Stimulated activated naive CD4-positive, alpha-beta T cell treated with Interleukin-2 at 50 U/mL for 16 hours (primary cell): ENCODE data around the gene CDX2.

Experiments used
- DNase-seq: peaks from one replicate; lab custom pipeline; 2025; lab: John Stamatoyannopoulos, UW

Gene CDX2

GRCh38 chr13:27978301-27978968 lies 9.3 kb upstream of the CDX2 start:
- DNase-seq, result no peak

DNA sequence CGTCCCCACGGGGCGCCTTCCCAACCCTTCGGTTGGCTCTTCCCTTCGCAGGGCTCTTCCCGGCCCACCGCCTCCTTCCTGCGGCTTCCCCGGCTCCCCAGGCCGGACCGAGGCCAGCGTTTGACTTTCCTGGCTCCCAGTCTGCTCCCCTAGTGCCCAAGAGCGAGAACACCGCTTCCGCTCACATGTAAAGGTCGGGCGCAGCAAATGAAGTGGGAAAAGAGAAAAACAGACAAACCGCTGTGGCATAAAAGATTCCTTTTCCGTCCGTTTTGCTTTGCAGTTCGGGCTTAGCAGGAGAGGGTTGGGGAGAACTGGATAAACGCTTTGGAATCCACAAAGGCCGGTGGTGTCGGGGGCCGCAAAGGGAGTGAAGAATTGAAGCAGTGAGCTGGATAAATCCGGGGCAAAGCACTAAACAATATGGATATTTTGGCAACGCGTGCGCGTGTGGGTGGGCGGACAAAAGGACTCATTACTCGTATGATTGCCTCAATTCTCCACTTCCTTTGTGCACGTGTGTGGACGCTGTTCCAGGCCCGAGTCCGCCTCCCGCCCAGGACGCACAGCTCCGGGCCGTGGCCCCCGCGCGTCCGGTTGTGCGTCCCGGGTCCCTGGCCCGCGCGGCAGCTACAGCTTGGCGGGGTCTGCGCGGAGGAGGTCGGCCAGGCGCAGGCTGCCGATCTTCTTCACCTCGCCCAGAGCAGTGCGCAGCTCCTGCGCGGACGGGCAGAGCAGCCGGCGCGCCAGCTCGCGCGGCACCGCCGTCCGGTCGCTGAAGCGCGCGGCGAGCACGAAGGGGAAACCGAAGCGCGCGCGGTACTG lies 8.6 kb upstream of the CDX2 start:
- DNase-seq, result no peak

DNA sequence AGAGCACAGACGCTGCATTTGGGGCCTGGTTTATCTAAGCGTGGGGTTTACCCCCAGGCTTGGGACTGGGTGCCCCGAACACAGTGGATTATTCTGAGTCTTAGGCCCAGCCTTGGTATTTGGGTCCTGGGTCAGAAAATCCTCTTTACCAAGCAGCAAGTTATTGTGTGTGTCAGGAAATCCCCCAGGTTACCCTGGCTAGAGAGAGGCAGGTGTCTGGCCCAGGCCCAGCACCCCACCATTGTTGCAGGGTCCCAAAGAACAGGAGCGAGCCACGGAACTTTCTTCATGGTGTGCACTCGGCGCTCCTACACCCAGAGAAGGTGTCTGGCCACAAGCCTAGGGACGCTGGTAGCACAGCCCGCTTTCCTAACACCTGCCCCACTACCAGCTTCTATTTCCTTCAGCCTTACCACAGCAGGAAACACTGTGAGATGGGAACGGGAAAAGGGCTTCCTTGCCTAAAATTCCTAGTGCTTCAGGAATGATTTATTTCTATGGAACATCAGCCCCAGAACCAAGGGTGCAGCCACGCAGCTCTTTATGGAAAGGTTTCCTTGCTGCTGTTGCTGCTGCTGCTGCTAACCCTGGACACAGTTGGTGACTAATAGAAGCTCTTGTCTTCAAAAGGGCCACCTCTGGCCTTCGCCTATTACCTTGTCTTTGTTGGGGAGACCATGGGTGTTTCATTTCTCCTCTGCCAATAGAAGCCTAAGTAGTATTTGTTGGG lies 7.4 kb upstream of the CDX2 start:
- no peak for DNase-seq

DNA sequence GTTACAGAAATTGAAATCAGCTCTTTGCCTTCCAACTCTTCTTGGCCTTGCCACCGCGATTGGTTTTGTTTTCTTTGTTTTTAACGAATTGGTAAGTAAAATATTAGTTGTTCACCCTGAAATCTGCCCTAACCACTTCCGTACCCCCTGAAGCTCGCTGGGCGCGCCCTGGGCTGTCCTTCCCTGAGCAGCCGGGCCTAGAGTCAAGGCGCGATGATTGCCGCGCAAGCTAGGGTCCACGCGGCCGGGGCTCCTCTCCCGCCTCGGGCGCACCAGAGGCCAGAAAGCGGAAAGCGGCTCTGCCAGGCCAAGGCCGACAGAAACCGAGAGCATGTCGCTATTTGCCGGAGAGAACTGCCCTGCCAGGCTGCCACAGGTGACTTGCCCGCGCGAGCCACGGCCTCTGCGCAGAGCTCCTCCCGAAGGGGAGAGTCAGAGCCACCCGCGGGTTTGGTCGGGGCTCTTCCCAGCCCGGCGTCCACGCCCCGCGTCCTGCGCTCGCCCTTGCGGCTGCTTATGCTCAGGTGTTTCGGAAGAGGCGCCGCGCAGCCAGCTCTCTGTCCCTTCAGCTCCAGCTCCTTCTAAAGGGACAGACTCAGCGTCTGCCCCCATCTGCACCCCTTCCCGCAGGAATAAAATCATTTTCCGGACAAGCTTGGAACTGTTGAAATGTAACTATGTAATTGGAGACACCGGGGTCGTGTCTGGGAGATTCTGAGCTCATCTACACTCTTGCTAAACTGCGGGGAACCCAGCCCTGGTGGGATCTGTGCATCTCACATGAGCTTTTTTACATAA lies 6.6 kb upstream of the CDX2 start:
- no peak for DNase-seq

DNA sequence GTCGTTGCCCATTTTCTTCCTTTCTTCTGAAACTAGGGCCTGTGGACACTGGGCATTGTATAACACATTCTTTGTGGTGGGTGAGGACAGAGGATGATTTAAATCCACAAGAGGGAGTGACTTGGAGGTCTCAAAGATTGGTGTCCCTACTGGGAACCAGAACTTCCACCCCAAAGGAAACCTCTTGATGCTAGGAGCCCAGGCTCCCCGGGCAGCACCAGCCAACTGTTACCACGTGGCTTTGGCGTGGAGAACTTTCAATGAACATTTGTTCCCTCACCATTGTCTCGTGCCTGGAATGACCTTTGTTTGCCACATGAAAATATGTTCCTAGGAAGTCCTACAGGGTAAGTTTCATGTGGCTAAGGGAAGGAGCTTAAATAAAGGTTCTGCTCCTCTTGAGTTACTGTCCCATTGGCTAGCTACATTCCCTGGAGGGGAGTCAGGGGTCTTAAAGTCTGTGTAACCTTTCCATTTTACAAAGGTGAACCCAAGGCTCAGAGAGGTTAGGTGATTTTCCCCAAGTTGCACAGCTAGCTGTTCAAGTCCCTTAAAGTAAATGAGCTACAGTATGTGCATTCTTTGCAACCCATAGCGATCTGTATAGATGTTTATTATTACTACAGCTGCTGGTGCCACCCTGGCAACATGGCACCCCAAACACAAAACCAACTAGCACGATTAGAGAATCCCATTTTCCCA lies 5.0 kb upstream of the CDX2 start:
- no peak for DNase-seq

DNA sequence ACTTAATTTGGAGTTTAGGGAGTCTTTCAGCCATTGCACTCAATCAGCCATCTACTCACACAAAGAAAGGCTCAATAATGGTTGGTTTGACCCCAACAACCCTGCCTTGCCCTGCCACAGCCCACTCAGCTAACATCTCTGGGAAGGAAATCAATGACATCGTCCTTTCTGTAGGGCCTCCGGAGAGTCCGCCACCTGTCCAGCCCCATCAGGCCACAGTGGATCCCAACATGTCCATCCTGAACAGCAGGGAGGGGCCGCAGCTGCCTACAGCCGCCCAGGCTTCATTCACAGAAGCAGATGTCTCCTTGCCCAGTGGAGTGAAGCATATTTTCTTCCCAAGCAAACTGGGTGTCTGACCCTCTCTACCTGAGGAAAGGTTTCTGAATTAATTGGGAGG lies 4.2 kb upstream of the CDX2 start:
- no peak for DNase-seq

- no peak for DNase-seq
Measured at GRCh38 chr13:27972478-27972820, 3.3 kb upstream of the CDX2 start.

DNA sequence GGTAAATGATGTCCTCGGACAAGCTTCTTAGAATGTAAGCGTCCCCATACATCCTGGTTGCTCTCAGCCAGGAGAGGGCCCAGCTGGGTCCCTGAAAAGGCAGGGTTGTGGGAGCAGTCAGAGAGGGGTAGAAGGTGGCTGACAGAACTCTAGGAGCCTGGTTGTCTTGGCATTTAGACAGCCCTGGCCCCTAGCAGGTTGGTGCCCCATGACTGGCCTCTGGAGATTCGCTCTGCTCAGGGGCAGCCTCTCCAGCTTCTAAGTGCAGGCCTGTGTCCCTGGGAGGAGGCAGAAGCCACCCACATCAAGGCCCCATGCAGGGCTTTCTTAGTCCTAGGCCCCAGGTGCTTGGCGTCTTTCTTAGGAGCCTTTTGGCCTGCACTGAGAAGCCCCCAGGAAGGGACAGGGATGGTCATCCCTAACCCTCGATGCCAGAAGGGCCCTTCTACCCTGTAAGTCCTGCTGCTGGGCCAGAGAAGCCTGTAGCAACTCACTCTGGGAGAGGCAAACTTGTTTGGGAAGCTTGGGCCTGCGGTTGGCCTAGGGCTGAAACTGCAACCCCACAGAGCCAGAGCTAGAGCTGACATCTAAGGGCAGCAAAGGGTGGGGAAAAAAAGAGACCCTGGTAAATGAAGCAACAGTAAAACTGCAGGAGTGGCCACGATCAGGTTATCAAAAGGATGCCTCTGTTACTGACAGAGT lies 2.8 kb upstream of the CDX2 start:
- DNase-seq, result no peak

- no peak for DNase-seq
Measured at GRCh38 chr13:27971236-27971645, 2.1 kb upstream of the CDX2 start.

DNA sequence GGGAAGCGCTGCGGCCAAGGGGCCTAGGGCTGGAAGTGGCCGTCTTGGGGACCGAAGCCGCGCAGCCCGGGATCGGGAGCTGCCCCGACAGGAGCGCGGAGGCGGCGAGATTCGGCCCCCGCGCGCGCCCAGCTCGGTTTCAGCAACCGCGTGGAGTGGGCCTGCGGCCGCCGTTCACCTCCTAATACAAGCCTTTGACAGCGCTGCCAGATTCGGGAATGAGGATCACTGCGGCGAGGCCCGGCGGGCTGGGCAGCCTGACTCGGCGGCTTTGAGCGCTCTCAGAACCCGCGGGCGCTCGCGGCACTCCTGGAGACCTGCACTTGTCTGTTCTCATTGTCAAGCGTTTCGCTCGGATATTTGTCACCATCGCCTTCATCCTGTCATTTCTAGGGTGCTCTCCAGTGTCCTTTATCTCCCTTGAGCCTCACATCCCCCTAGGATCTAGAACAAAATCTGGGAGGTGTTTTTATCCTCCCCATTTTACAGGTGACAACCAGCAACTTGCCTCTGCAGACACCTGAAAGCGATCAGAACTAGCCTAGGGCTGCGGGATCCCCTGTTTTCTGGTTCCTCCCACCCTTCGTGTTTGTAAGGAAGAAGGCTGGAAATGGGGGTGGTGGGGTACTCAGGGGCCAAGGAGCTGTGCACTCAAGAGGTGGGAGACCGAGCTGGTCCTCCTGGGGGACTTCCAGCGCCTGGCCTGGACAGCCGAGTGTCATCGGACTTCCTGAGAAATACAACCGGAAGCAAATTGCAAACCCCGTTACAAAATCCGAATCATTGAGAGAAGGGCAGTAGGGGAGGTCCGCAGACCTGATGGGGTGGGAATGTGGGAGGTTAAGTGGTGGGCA lies 1.5 kb upstream of the CDX2 start:
- no peak for DNase-seq

DNA sequence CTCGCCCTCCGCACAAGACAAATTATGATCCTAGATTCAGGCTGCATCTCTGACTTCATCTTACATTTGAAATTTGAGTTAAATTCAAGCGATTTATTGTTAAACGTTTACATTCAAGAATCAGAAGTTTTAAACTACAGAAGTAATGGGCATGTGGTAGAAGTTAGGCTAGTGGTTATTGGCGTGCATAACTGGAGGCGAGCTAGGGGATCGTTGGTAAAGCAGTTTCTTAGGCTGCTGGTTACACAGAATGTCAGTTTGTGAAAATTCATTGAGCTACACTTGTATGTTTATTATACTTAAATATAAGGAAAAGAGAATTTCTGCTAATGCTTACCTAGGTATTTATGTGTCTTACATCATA lies 733 bp upstream of the CDX2 start:
- DNase-seq, result no peak

GRCh38 chr13:27968316-27969081 lies 616 bp downstream of the CDX2 start:
- DNase-seq, result no peak

DNA sequence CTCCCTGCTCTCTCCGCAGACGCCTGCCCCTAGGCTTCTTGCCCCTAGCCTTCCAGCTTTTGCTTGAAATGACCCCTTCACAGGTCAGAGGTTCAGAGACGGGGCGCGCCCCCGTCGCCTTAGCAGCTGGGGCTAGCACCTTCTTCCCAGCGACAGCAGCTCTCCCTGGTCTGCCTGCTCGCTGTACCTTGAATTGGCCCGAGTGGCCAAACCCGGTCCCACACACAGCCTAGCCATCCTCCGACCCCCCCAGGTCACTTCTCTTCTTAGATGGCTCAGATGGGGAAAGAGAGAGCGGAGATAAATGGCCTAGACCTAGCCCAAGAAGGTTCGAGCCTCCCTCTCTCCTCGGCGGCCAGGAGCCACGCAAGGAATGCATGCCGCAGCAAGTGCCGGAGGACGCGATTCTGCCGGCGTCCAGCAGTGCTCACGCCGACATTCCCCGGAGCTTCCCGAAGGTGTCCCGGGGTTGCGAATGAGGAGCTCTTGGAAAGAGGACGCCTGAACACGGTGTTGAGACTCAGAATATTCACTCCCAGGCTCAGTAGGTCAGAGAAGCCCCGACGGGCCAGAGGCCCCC lies 1.3 kb downstream of the CDX2 start:
- DNase-seq, result no peak

DNA sequence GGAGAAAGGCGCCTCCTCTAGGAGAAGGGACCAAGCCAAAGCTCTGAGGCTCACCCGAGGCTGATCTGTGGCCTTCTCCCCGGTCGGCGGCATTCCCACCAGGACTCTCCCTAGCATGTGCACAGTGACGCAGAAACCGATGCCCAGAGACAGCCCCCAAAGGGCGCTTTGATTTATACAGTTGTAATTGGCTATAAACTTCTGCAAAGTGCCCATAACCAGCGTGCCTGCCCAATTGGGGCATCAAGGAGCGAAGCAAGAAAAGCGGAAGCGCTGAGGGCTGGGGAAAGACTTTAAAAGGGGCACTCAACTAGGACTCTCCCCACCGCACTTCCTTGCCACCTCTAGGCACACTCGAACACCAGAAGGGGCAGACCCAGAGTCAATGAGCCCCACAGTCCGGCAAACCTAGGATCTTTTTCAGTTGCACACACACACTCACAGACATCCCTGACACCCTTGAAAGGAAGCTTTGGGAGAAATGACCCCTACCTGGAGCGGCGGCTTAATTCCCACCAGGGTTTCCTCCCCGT lies 1.8 kb downstream of the CDX2 start:
- no peak for DNase-seq

DNA sequence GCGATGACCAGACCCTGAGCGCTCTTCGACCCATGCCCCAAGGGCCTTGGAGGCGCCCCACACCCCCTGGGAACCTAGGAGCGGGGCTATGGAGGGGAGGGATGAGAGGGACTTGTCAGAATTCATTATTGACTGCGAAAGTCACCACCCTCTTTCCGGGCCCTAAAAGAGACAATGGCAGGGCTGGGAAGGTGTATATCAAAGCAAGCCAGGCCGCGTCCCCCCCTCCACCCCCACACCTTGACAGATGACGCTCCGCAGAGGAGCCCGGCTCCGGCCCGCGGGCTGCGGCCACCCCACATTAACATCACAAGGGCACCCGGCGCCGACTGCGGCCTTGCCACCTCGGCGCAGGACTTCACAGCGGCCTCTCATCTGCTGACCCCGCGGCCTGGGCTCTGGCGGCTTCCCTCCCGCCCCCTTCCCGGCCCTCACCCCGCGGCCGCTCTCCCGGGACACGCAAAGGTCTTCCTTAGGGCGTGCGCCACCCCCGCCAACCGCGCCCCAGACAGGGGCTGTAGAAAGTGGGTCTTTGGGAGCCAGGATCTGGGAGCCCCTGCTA lies 2.4 kb downstream of the CDX2 start:
- no peak for DNase-seq

GRCh38 chr13:27965740-27966640 lies 3.1 kb downstream of the CDX2 start:
- no peak for DNase-seq

DNA sequence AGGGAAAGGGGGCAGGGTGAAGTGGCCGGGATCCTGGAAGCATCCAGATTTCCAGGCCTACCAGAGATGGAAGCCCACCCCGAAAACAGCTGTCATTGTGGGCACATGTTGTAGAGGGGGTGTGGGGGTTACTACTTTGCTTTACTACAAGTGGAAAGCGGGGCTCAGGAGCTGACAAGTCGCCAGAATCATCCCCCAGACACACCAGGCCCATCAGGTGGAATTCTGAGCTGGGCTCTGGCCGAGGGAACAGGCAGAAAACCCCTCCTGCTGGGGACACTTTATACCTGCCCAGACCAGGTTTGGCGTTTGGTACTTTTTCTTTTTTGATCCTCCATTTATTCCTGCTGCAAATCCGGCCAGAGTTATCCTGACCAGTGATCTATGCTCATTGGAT lies 3.8 kb downstream of the CDX2 start:
- DNase-seq, result no peak
